Fibroblast of skin of left quadriceps (primary cell): ENCODE data around the gene KRT27.
"Not testable (repeated sequence)": the region's sequence is repeated elsewhere in the genome, so short reads cannot be mapped to it uniquely, and the experiment has no call there.

Source experiments
- DNase-seq, 2 experiments: peaks; one replicate each; pipeline ENCODE4 v3.0.0-alpha.2; 2013; ENCODE audit warnings: low read depth in 2 of 2

Gene KRT27

GRCh38 chr17:40755231-40755630 is 27.1 kb downstream of the KRT27 start, which contains the start of gene KRT25:
Gene KRT25, minus strand, starts transcription at chr17:40755331. Its CDS starts 60 bp downstream, at chr17:40755271.
- DNase-seq, result no peak

GRCh38 chr17:40753804-40754203 is 28.5 kb downstream of the KRT27 start:
- no peak for DNase-seq

DNA sequence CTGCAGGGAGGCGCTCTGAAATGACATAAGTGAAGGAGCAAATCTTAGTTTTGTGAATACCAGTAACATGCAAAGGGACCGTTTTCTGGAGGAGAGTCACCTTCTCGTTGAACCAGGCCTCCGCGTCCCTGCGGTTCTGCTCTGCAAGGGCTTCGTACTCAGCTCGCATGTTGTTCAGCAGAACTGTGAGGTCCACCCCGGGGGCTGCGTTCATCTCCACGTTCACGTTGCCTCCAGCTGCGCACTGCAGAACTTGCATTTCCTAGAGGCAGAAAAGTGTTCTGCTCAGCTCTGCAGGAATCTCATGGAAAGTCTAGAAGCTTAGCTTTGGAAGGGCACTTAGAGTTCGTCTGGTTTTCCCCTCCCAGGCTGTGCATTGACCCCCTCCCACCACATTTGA is 31.3 kb downstream of the KRT27 start:
- DNase-seq, result no peak

DNA sequence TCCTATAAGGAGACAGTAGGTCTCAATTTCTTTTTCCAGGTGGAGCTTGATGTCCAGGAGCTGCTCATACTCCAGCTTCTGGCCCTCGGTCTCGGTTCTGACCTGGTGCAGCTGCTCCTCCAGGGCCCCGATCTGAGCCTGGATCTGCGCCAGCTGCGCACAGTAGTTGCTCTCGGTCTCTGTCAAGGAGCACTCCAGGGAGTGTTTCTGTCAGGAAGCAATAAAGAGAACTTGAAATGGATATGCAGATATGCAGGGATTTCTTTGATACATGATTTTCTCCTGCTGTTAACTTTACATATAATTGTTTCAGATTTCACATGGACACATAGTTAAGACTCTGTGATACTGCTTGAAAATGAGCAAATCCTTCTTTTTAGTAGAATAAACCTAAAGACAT is 32.0 kb downstream of the KRT27 start:
- no peak for DNase-seq

DNA sequence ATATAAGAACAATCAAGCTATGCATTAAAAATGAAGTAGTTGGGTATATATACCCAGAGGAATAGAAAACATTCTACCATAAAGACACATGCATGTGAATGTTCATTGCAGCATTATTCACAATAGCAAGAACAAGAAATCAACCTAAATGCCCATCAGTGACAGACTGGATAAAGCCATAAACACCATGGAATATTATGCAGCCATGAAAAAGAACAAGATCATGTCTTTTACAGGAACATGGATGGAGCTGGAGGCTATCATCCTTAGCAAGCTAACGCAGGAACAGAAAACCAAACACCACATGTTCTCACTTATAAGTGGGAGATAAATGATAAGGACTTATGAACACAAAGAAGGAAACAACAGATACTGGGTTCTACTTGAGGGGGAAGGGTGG is 33.7 kb downstream of the KRT27 start:
- DNase-seq, result not testable (repeated sequence)

- no peak for DNase-seq
Observed at GRCh38 chr17:40738553-40738952, 43.8 kb downstream of the KRT27 start.

DNA sequence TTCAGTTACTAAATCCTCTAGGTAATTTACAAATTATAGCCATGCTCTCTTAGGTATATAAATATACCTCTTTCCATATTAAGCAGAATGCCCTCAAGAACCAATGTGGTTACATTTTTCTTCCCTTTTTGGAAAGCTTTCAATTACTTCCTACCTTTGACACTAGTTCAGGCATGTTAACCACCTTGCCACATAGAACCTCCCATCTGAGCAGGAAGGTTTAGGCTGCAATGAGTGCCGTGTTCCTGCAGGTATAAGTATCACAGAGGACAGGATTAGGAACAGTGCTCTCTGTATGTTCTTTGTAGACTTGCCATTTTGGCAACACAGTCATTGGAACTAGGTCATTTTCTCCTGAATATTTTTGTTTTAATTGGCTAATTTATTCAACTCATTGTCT is 47.3 kb downstream of the KRT27 start:
- no peak for DNase-seq

DNA sequence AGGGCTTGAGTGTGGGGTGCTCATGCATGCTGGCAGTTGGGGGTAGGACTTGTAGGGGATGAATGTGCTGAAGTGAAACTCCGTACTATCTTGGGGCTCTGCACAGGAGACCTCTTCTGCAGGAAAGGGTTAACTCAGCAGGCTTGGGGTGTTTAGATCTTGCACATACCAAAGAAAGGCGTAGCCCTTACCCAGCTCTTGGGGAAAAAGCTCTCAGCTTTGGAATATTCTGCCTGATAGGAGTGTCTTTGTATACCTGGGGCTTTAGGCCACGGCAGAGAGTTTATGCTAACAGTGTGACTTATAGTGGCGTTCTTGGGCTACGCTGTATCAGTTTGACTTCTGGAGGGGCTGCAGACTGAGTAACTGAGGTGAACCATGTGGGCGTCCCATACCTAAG is 48.3 kb downstream of the KRT27 start:
- DNase-seq, result no peak

- DNase-seq, result no peak
Observed at GRCh38 chr17:40730970-40731369, 51.4 kb downstream of the KRT27 start.

DNA sequence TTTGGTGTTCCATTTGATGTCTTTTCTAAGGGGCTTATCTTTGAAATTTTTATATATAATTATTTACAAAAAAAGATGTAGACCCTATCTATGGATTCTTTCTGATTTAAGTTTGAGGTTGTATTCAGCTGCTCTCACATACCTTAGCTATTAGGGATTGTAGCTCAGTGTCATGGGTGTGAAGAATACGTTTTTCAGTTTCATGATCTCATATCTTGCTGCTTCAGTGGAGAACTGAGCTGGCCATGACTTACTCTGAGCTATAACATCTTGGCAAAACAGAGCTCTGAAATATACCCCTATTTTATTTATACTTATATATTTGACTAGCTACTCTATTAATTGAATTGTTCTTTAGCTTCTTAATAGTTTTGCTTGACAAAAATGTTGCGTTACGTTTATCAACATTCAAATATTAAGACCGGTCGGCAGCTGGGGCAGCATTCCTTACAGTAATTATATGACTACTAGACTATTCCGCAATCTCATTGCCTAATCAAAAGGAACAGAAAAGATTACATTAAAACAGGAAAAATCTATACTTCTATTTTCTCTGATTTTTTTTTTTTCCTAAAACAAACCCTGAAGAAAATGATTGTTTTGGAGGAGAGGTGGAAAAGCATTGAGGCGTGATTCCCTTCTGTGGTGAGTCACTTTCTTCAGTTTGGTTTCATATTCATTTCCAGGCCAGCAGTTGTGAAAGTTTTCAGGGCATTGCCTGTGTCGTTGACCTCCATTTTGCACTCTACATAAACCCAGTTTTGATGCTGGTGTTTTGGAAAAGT is 54.7 kb downstream of the KRT27 start:
- DNase-seq, result no peak

- no peak for DNase-seq
Observed at GRCh38 chr17:40726919-40727318, 55.4 kb downstream of the KRT27 start.
